NAMALWA (cell line): ENCODE data around the gene BPIFA1.
A peak's percentile ranks its signal among the peaks of the same experiment; 100 is the strongest.

Source experiments
- DNase-seq: peaks from one replicate; pipeline ENCODE4 v3.0.0-alpha.2; 2015; ENCODE audit warnings: low spot score

Gene BPIFA1

GRCh38 chr20:33239979-33240736, 4.4 kb downstream of the BPIFA1 start:
- DNase-seq, result no peak

GRCh38 chr20:33240923-33241322, 5.1 kb downstream of the BPIFA1 start:
- DNase-seq, result no peak

GRCh38 chr20:33242319-33243100, 6.7 kb downstream of the BPIFA1 start:
- no peak for DNase-seq

- no peak for DNase-seq
These were observed 10.3 kb downstream of the BPIFA1 start for GRCh38 chr20:33246077-33246476.

- DNase-seq, result no peak
These were observed 13.7 kb downstream of the BPIFA1 start for GRCh38 chr20:33249456-33249855.

GRCh38 chr20:33250666-33251065, 14.9 kb downstream of the BPIFA1 start:
- DNase-seq, result no peak

- no peak for DNase-seq
These were observed 15.7 kb downstream of the BPIFA1 start for GRCh38 chr20:33251496-33251895.

GRCh38 chr20:33252460-33252859, 16.7 kb downstream of the BPIFA1 start:
- no peak for DNase-seq

- no peak for DNase-seq
These were observed 19.2 kb downstream of the BPIFA1 start for GRCh38 chr20:33255005-33255404.

GRCh38 chr20:33257237-33257636, 21.4 kb downstream of the BPIFA1 start:
- DNase-seq, result no peak

- DNase-seq, result no peak
These were observed 23.6 kb downstream of the BPIFA1 start for GRCh38 chr20:33259371-33259770.

- peak; percentile 17 for DNase-seq
These were observed 25.7 kb downstream of the BPIFA1 start for GRCh38 chr20:33261465-33261864.

GRCh38 chr20:33262658-33263065, 26.9 kb downstream of the BPIFA1 start:
- DNase-seq, result peak; percentile 54

- no peak for DNase-seq
These were observed 28.0 kb downstream of the BPIFA1 start for GRCh38 chr20:33263784-33264183.

- no peak for DNase-seq
These were observed 31.9 kb downstream of the BPIFA1 start for GRCh38 chr20:33267701-33268100.

- no peak for DNase-seq
These were observed 36.5 kb downstream of the BPIFA1 start for GRCh38 chr20:33272155-33272873.

GRCh38 chr20:33273117-33273851, 37.5 kb downstream of the BPIFA1 start:
- DNase-seq, result no peak

GRCh38 chr20:33275215-33275614, 39.4 kb downstream of the BPIFA1 start:
- DNase-seq, result no peak

- no peak for DNase-seq
These were observed 40.1 kb downstream of the BPIFA1 start for GRCh38 chr20:33275871-33276270.

GRCh38 chr20:33276303-33277113, 40.7 kb downstream of the BPIFA1 start:
- no peak for DNase-seq
